Stimulated activated CD8-positive, alpha-beta memory T cell treated with anti-CD3 and anti-CD28 coated beads, Interleukin-4, amount 100 ng/mL, for 1 hour (primary cell): Measurements from ENCODE around the gene FDCSP.
"Not testable (repeated sequence)": the region's sequence is repeated elsewhere in the genome, so short reads cannot be mapped to it uniquely, and the experiment has no call there.

ENCODE experiments used
- DNase-seq, 2 donors: peaks; one replicate each; pipeline ENCODE4 v3.0.0-alpha.2; 2020; ENCODE audit warnings: low read depth in 2 of 2, low spot score in 1 of 2

The FDCSP gene

GRCh38 chr4:70239131-70239883 lies 13.4 kb downstream of the FDCSP start:
- DNase-seq = no peak

DNA sequence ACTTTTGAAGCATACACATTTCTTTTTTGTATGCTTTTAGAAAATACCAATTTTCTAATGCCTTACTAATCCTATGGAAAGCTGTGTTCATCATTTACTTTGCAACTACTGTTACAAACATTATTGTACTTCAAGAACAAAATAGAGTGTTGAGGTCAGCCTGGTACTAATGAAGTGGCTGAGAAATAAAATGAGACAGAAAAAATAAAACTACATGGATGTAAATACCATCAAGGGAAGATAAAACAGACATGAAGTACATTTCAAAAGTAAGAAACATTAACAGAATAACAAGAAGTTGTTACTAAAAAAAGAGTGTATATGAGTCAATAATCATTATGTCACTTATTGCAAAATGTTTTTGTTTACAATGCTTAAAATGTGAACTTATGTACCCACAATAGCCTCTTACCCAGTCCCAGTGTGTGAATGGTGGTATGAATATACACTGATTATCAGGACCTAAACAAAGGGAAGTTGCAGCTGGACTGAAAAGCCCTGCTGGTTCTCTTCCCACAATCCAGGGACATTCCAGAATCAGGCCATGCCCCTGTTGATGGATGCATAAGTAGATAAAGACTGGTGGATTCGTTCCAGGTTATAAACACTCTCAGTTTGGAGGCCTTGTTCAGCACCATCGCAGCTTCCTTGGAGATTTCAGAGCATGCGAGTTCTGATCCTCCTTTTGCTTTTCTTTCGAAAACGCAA lies 14.1 kb downstream of the FDCSP start:
- no peak for DNase-seq

DNA sequence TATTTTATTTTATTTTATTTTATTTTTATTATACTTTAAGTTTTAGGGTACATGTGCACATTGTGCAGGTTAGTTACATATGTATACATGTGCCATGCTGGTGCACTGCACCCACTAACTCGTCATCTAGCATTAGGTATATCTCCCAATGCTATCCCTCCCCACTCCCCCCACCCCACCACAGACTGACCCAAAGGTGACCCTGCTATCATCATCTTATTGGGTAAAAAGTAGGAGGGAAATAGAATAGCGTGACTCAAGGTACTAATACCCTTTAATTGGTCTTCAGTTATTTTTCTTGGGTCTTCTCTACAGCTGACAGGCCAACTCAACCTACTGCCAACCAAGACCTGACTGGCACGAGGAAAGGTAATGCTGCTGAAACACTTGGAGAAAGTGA lies 16.4 kb downstream of the FDCSP start, which contains the start of gene CSN3:
CSN3 (plus strand) TSS at position 301 of the 400 bp plus-strand sequence. CDS start 2,223 bp downstream, outside the sequence.
- not testable (repeated sequence) for DNase-seq

DNA sequence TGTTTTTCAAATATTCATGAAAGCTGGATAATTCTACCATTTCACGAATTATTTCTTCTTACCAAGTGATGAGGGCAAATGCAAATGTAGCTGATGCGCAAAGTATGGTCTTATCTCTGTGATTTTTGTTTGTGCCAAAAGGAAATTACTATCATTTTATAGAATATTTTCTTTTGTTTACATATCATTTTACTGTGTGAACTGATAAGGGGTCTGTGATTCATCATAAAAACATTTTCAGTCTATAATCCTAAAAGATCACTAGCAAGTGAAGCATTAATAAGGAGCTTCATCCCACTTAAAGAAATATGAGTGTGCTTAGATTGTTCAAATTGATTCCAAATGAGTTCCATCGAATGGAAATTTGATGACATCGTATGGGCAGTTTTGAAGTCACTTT lies 17.2 kb downstream of the FDCSP start:
- no peak for DNase-seq

DNA sequence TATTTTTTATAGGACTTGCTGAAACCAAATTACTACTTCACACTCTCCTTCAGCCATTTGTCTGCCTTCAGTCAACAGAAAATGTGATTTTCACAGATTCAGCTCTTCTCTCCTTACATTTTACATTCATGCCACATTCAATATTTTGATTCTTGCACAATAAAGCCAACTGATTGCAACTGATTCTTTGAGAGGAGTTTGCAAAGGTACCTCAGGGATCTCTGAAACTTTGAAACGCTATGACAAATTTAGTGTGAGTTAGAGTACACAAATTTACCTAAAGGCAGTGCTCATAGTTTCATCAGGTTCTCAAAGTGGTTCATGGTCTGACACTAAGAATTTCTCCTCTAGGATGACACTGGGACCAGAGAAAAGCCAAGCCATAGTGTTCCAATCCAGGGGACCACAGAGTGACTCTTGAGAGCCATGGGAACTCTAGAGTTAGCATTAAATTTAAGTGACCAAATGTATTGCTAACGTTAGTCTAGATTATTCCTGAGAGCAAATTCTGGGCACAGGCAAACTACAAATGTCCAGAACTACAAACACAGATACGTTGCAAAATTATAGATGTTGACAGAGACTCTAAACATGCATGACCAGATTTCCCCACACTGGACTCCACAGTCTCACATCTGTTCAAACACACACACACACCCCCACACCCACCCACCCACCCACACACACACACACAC lies 25.5 kb downstream of the FDCSP start:
- no peak for DNase-seq

DNA sequence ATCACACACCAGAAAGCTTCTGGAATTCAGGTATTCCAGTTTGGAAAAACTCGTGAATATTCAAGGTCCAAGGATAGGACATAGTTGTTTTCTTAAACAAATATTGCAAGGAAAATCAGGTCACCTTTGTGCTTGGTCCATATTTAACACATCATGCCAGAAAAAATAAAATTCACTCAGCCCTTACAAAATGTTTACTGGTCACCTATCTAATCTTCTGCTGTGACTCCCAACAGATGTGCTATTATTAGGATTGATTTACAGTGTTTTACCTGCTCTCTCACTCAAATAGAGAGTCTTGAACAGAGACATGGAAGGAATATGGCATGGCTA lies 26.0 kb downstream of the FDCSP start:
- DNase-seq = no peak

GRCh38 chr4:70269674-70270073 lies 43.8 kb downstream of the FDCSP start:
- no peak for DNase-seq

GRCh38 chr4:70277121-70277520 lies 51.2 kb downstream of the FDCSP start:
- DNase-seq = no peak

GRCh38 chr4:70280567-70280966 lies 54.6 kb downstream of the FDCSP start:
- no peak for DNase-seq
